Right lung (tissue), 5 donors: Measurements from ENCODE around the gene KRT222. TPM values are rescaled to one million over a fixed set of nuclear protein-coding genes. Genes with fewer than 3 reads are reported as not detected.

Experiments used
- DNase-seq, 2 donors: peaks; one replicate each; pipeline ENCODE4 v3.0.0-alpha.2; 2013
- polyA plus RNA-seq, 5 donors: library from polyadenylated mRNA; unstranded; fragments of 120-200 nt; gene quantifications; one replicate each; pipeline versions ENCODE4 v1.2.1 to v1.2.3, GENCODE V29; 2013; ENCODE audit warnings: inconsistent platforms in 1 of 5, low replicate concordance in 1 of 5; ENCODE audit not compliant: insufficient read length in 5 of 5, insufficient read depth in 1 of 5

The KRT222 gene
- polyA plus RNA-seq, 5 donors = 0.33 to 0.80 (median 0.36) TPM

- no peak for DNase-seq
Observed at GRCh38 chr17:40659911-40660310, 5.1 kb downstream of the KRT222 start.

- DNase-seq = no peak
Observed at GRCh38 chr17:40658396-40658795, 6.6 kb downstream of the KRT222 start.

GRCh38 chr17:40651939-40652338, 13.0 kb downstream of the KRT222 start:
- DNase-seq = no peak

- no peak for DNase-seq
Observed at GRCh38 chr17:40648384-40648968, 16.5 kb downstream of the KRT222 start.

GRCh38 chr17:40647624-40648383, 17.2 kb downstream of the KRT222 start, which contains the start of gene SMARCE1:
TSS of gene SMARCE1 (minus strand) at chr17:40647818. CDS start at chr17:40645802, 2,016 bp downstream.
- peak; percentile 85 to 89 for DNase-seq

- no peak for DNase-seq
Observed at GRCh38 chr17:40646791-40647623, 18.0 kb downstream of the KRT222 start.

- no peak for DNase-seq
Observed at GRCh38 chr17:40645943-40646342, 19.0 kb downstream of the KRT222 start.

- DNase-seq = no peak
Observed at GRCh38 chr17:40645291-40645690, 19.7 kb downstream of the KRT222 start.

GRCh38 chr17:40637931-40638330, 27.0 kb downstream of the KRT222 start:
- no peak for DNase-seq

- DNase-seq = no peak
Observed at GRCh38 chr17:40633871-40634270, 31.1 kb downstream of the KRT222 start.

- peak; percentile 29 to 38 for DNase-seq
Observed at GRCh38 chr17:40632216-40632615, 32.8 kb downstream of the KRT222 start.

- no peak for DNase-seq
Observed at GRCh38 chr17:40629842-40630241, 35.1 kb downstream of the KRT222 start.

- no peak for DNase-seq
Observed at GRCh38 chr17:40625311-40625710, 39.7 kb downstream of the KRT222 start.

GRCh38 chr17:40623419-40624210, 41.4 kb downstream of the KRT222 start:
- no peak for DNase-seq

GRCh38 chr17:40622509-40622928, 42.5 kb downstream of the KRT222 start:
- DNase-seq = no peak

GRCh38 chr17:40621578-40621977, 43.4 kb downstream of the KRT222 start:
- DNase-seq = peak in 1 of 2 donors; percentile 24

- no peak for DNase-seq
Observed at GRCh38 chr17:40621019-40621418, 44.0 kb downstream of the KRT222 start.

- DNase-seq = no peak
Observed at GRCh38 chr17:40618754-40619625, 46.0 kb downstream of the KRT222 start.

- DNase-seq = no peak
Observed at GRCh38 chr17:40617678-40618240, 47.2 kb downstream of the KRT222 start.

GRCh38 chr17:40616592-40616991, 48.4 kb downstream of the KRT222 start:
- no peak for DNase-seq
